ENCODE data around the gene RIF1.

GRCh38 chr2:151374436-151374835 lies 35.3 kb upstream of the RIF1 start:
- TF ChIP-seq CTCF (IDR thresholded peaks at IDR 0.05; ENCODE audit: low read length), result no peak
- no peak for TF ChIP-seq EZH2 (IDR thresholded peaks at IDR 0.05; ENCODE audit: borderline replicate concordance, low read length)

Measured in OCI-LY1 (cell line).